ENCODE results near the gene MCCD1.
A peak's percentile ranks its signal among the peaks of the same experiment; 100 is the strongest.

DNA sequence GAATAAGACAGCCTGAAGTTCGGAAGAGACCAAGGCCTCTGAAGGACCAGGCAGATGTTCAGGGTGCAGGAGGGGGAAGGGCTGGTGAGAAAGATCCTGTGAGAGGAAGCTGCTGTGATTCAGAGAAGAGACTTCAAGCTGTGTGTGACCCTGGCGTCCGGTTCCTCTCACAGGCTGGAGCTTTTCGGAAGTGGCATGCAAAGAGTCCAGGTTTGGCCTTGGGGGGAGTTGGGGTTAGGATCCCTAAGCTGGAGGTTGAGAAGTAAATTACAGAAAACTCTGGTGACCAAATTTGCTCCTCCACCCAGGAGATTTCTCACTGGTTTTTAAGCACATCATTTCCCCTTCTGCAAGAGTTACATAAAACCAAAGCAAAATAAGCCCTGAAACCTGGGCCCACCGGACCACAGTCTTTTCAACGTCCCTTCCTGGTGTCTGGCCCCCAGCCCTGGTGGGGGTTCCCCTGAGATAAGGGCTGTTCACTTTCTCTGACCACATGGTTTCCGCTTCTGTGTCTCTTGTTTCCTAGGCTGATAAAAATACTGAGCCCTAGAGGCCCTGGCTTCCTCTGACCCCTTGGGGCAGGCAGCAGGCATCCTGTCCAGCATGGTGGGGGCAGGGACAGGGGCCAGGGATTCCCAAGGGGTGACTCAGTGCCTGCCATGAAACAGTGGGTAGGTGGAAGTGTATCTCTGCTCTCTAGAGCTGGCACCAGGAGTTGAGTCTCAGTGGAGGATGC, 31.4 kb downstream of the MCCD1 start:
- TF ChIP-seq, protein P1, sequence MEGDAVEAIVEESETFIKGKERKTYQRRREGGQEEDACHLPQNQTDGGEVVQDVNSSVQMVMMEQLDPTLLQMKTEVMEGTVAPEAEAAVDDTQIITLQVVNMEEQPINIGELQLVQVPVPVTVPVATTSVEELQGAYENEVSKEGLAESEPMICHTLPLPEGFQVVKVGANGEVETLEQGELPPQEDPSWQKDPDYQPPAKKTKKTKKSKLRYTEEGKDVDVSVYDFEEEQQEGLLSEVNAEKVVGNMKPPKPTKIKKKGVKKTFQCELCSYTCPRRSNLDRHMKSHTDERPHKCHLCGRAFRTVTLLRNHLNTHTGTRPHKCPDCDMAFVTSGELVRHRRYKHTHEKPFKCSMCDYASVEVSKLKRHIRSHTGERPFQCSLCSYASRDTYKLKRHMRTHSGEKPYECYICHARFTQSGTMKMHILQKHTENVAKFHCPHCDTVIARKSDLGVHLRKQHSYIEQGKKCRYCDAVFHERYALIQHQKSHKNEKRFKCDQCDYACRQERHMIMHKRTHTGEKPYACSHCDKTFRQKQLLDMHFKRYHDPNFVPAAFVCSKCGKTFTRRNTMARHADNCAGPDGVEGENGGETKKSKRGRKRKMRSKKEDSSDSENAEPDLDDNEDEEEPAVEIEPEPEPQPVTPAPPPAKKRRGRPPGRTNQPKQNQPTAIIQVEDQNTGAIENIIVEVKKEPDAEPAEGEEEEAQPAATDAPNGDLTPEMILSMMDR (conservative IDR thresholded peaks at IDR 0.05; ENCODE audit: low read length): no peak
- 0 out of 2 replicates have a peak, but pooled peaks have one; percentile 12 for TF ChIP-seq EZH2phosphoT487 (IDR thresholded peaks at IDR 0.05; ENCODE audit: borderline replicate concordance)

Data from Loucy (cell line).